T-cell (primary cell): ENCODE results near the gene ENOX1. TPM values are rescaled to one million over a fixed set of nuclear protein-coding genes. Genes with fewer than 3 reads are reported as not detected.
"Not testable (repeated sequence)": the region's sequence is repeated elsewhere in the genome, so short reads cannot be mapped to it uniquely, and the experiment has no call there.

Experiments used
- ATAC-seq, 4 experiments: fragments of 200-7000 bp in 3 of 4; fragments of 150-1000 bp in 1 of 4; cut with Tn5 transposase; replicated peaks in 1 of 4; 1 replicate in 3 of 4; 2 replicates in 1 of 4; pipeline ENCODE4 v1.10.0; 2021; ENCODE audit warnings: moderate library complexity in 3 of 4, mild to moderate bottlenecking in 2 of 4, moderate number of reproducible peaks in 1 of 4
- CTCF ChIA-PET, 2 donors: fragments of 300-600 bp; sonication (Branson Sonifier 250); formaldehyde crosslinking; loops; one replicate each; lab custom pipeline; 2022; ENCODE audit warnings: antibody characterized with exemption in 2 of 2; lab: Charles Lee
- POLR2A ChIA-PET, 2 donors: fragments of 300-600 bp; sonication (Branson Sonifier 250); formaldehyde crosslinking; loops; one replicate each; lab custom pipeline; 2022; ENCODE audit warnings: antibody characterized with exemption in 2 of 2; lab: Charles Lee
- DNase-seq, 35 experiments: peaks; one replicate each; pipeline versions ENCODE4 v3.0.0 to v3.0.0-alpha.2; 2013 to 2023
- H3K27ac ChIP-seq: one replicate; pipeline ENCODE4 v1.5.1; 2013; ENCODE audit warnings: low read length
- H3K27me3 ChIP-seq, 2 experiments: replicated peaks in 1 of 2; 1 replicate in 1 of 2; 2 replicates in 1 of 2; pipeline versions ENCODE4 v1.6.1 to v1.7.0; 2013; ENCODE audit warnings: low read length in 1 of 2, mixed read lengths in 1 of 2; ENCODE audit not compliant: control insufficient read depth in 2 of 2, insufficient read depth in 2 of 2; ENCODE audit errors: extremely low read depth in 1 of 2
- H3K36me3 ChIP-seq, 2 donors: 1 replicate in 1 of 2; 2 replicates in 1 of 2; pipeline versions ENCODE4 v1.6.1 to v1.7.0; 2013; ENCODE audit warnings: low read length in 1 of 2; ENCODE audit not compliant: control insufficient read depth in 2 of 2, insufficient read depth in 1 of 2; ENCODE audit errors: extremely low read depth in 1 of 2
- H3K4me1 ChIP-seq, 2 experiments: 1 replicate in 1 of 2; 2 replicates in 1 of 2; pipeline versions ENCODE4 v1.6.1 to v1.7.0; 2013; ENCODE audit warnings: low read length in 2 of 2, mixed read lengths in 1 of 2; ENCODE audit not compliant: insufficient read depth in 2 of 2, control insufficient read depth in 1 of 2; ENCODE audit errors: extremely low read depth in 1 of 2
- H3K4me3 ChIP-seq, 2 donors: 1 replicate in 1 of 2; 2 replicates in 1 of 2; pipeline versions ENCODE4 v1.5.1 to v1.7.0; 2013; ENCODE audit warnings: mild to moderate bottlenecking in 2 of 2, low read length in 1 of 2, moderate library complexity in 1 of 2; ENCODE audit not compliant: control insufficient read depth in 1 of 2; ENCODE audit errors: extremely low read depth in 1 of 2
- H3K9me3 ChIP-seq: 2 replicates; pipeline ENCODE4 v1.7.0; 2013
- H3K27ac Mint-ChIP-seq, 2 donors: one replicate each; pipeline ENCODE4 v1.8.0; 2020 to 2021; ENCODE audit warnings: mild to moderate bottlenecking in 2 of 2, mixed read lengths in 2 of 2
- H3K27me3 Mint-ChIP-seq, 2 donors: one replicate each; pipeline ENCODE4 v1.8.0; 2021 to 2022; ENCODE audit warnings: mixed read lengths in 2 of 2
- H3K36me3 Mint-ChIP-seq: one replicate; pipeline ENCODE4 v1.8.0; 2021; ENCODE audit warnings: mixed read lengths
- H3K4me1 Mint-ChIP-seq, 3 donors: one replicate each; pipeline ENCODE4 v1.8.0; 2020 to 2022; ENCODE audit warnings: mixed read lengths in 3 of 3, mild to moderate bottlenecking in 1 of 3
- H3K4me3 Mint-ChIP-seq, 3 donors: one replicate each; pipeline ENCODE4 v1.8.0; 2020 to 2022; ENCODE audit warnings: mild to moderate bottlenecking in 3 of 3, mixed read lengths in 3 of 3, moderate library complexity in 3 of 3
- H3K9me3 Mint-ChIP-seq, 3 donors: one replicate each; pipeline ENCODE4 v1.8.0; 2020 to 2022; ENCODE audit warnings: mixed read lengths in 3 of 3
- WGBS: methylation state at CpG from one replicate; pipeline ENCODE4 v1.1.5; 2013; ENCODE audit warnings: missing lambda C conversion rate; ENCODE audit not compliant: insufficient coverage; 5-methylcytosine and 5-hydroxymethylcytosine counted together
- total RNA-seq, 35 experiments: library from RNA in 6 of 35; stranded (reverse) in 6 of 35; fragments of 120-200 nt in 1 of 35; gene quantifications; one replicate each; pipeline versions ENCODE4 v1.2.1 to v1.2.4 and lab custom pipeline; 2013 to 2026

Gene ENOX1
- total RNA-seq, 5 donors from 2014 or later (not counting 1 experiment from before 2014, with no cell fraction given) = 0.10 TPM; not detected in 4

DNA sequence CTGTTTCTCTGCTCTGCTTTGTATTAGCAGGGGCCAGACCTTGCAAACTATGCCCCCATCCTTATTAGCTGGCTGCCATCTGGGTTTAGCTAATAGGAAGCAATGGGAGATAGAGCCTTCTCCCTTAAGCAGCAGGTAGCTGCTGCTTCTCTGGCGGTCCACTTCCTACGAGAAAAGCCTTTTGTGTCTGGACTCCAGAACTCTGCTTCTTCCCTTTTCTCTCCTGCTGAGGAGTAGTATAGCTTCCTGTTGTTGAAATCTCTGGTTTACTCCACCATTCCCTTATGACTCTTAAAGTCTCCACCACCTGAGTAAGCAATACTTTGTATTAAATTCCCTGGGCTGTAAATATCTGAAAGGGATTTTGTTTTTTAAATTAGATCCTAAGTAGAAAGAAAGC is 616.3 kb downstream of the ENOX1 start:
- no peak overlapping the region for H3K27ac Mint-ChIP-seq
- peaks cover 0 to 4% (median 0%) of the 10 kb centered on the region in 3 donors for H3K9me3 Mint-ChIP-seq
- no peaks in the 10 kb centered on the region for H3K27me3 ChIP-seq
- ChIA-PET POLR2A (no interaction called here), CTCF (no interaction called here)
- ATAC-seq (no peak), DNase-seq (no peak)
- no peaks in the 10 kb centered on the region for H3K9me3 ChIP-seq
- H3K36me3 ChIP-seq = no peaks in the 10 kb centered on the region
- no peaks in the 10 kb centered on the region for H3K4me1 Mint-ChIP-seq
- no CpG with 5 or more reads among the region's 2 CpGs for WGBS
- no peaks in the 10 kb centered on the region for H3K36me3 Mint-ChIP-seq
- no peaks in the 10 kb centered on the region for H3K4me1 ChIP-seq
- no peak overlapping the region for H3K4me3 ChIP-seq
- peaks cover 14 to 16% of the 10 kb centered on the region in 2 donors for H3K27me3 Mint-ChIP-seq
- no peak overlapping the region for H3K27ac ChIP-seq
- H3K4me3 Mint-ChIP-seq = no peak overlapping the region

DNA sequence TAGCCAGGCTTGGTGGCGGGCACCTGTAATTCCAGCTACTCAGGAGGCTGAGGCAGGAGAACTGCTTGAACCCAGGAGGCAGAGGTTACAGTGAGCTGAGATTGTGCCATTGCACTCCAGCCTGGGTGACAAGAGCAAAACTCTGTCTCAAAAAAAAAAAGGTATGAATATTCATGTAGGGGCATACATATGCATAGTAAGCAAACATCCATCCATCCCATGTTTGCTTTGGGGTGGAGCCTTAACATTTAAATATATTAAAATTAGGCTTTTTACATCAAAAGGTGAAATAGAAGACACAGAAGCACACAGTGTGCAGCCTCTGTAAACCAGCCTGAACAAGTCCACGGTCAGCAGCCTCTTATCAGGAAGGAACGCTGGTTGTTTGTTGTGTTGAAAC is 618.3 kb downstream of the ENOX1 start:
- H3K36me3 ChIP-seq, CTCF ChIA-PET, H3K9me3 ChIP-seq, DNase-seq, H3K36me3 Mint-ChIP-seq, H3K4me1 Mint-ChIP-seq, H3K4me1 ChIP-seq, ATAC-seq, H3K4me3 Mint-ChIP-seq, H3K27ac ChIP-seq, H3K9me3 Mint-ChIP-seq, H3K27me3 ChIP-seq, H3K4me3 ChIP-seq, H3K27ac Mint-ChIP-seq, POLR2A ChIA-PET: not testable (repeated sequence)
- H3K27me3 Mint-ChIP-seq = peaks cover 14 to 19% of the 10 kb centered on the region in 2 donors
- 79% methylated on average over 2 of the region's 3 CpGs for WGBS

DNA sequence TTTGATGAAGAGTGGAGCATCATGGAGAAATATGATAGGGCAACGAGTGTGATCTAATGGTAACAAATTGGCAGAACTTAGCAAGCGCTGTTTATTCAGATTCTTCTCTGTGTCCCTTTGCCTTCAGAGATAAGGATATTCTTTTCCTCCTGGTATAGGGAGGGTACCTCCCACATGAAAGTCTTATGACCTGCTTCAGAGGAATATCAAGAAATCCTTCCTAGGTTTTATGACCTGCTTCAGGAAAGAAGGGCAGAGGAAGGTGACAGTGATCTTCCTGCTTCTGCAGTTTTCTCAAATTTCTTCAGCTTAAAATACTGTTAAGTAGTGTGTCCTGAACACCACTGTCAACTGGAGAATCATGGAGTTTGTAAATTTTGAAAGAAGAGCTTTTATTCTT is 619.0 kb downstream of the ENOX1 start:
- H3K4me3 Mint-ChIP-seq = no peak overlapping the region
- H3K9me3 ChIP-seq = no peaks in the 10 kb centered on the region
- H3K36me3 ChIP-seq = no peaks in the 10 kb centered on the region
- ATAC-seq (no peak), DNase-seq (no peak)
- no peak overlapping the region for H3K27ac ChIP-seq
- no peak overlapping the region for H3K4me3 ChIP-seq
- H3K27me3 Mint-ChIP-seq = peaks cover 14 to 19% of the 10 kb centered on the region in 2 donors
- ChIA-PET POLR2A (no interaction called here), CTCF (no interaction called here)
- 100% methylated on average over 1 of the region's 2 CpGs for WGBS
- H3K4me1 Mint-ChIP-seq = no peaks in the 10 kb centered on the region
- peaks cover 0 to 4% (median 0%) of the 10 kb centered on the region in 3 donors for H3K9me3 Mint-ChIP-seq
- no peaks in the 10 kb centered on the region for H3K27me3 ChIP-seq
- no peak overlapping the region for H3K27ac Mint-ChIP-seq
- no peaks in the 10 kb centered on the region for H3K4me1 ChIP-seq
- H3K36me3 Mint-ChIP-seq = no peaks in the 10 kb centered on the region

- H3K4me1 ChIP-seq = no peaks in the 10 kb centered on the region
- H3K36me3 ChIP-seq = no peaks in the 10 kb centered on the region
- no peaks in the 10 kb centered on the region for H3K27me3 ChIP-seq
- CTCF ChIA-PET = no interaction called here
- Mint-ChIP-seq H3K4me1 (no peaks in the 10 kb centered on the region), H3K9me3 (peaks cover 0 to 4% (median 0%) of the 10 kb centered on the region in 3 donors), H3K27ac (no peak overlapping the region), H3K27me3 (peaks cover 14 to 19% of the 10 kb centered on the region in 2 donors), H3K36me3 (no peaks in the 10 kb centered on the region), H3K4me3 (no peak overlapping the region)
- no peak overlapping the region for H3K27ac ChIP-seq
- WGBS = 90% methylated on average over 3 of the region's 6 CpGs
- POLR2A ChIA-PET = no interaction called here
- no peaks in the 10 kb centered on the region for H3K9me3 ChIP-seq
- ATAC-seq = no peak
- H3K4me3 ChIP-seq = no peak overlapping the region
- no peak for DNase-seq
Measured at GRCh38 chr13:43166644-43167457, 619.9 kb downstream of the ENOX1 start.

Other genes with a start within 250 kb of the ENOX1 start
- 1 to 10 TPM in 2 of 5 donors, under 1 TPM in 3; 0.44 to 4.1 (median 0.78) TPM for gene CCDC122, start 92.8 kb upstream of the ENOX1 start, total RNA-seq
- gene LACC1, start 92.9 kb upstream of the ENOX1 start, total RNA-seq = 1 to 10 TPM in 4 of 5 donors, under 1 TPM in 1; 0.50 to 3.2 (median 1.5) TPM